HuH-7 (cell line): ENCODE results near the gene CASK.

Experiments
- DNase-seq: peaks from one replicate; pipeline ENCODE4 v3.0.0; 2011; ENCODE audit warnings: low spot score

The CASK gene

DNA sequence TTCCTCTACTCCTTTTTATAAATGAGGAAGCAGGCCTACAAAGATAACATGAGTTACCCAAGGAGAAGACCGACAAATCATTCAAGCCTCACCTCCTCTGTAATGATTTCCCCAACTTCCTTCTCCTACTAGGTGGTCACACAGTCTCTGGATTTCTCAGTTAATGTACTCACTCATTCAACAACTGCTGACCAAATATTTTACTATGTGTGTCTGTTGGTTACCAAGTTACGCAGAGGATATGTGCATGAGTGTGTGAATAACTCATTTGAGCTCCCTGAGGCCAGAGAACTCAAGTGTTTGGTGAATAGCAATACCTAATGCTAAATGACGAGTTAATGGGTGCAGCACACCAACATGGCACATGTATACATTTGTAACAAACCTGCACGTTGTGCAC, 10.4 kb downstream of the CASK start:
- no peak for DNase-seq

DNA sequence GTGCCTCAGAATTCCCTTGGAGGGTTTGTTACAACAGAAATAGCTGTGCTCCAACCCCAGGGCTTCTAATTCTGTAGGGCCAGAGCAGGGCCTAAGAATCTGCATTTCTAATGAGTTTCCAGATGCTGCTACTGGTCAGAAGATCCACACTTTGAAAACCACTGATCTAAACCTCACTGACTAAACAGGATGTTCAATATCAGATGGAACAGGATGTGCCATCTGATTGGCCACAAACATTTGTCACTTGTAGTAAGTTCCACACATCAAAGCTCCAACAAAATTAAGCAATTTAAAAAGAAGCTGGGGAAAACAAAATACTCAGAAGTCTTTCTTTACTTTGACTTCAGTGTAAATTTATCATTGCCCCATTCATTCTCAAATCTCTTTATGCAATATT, 14.3 kb downstream of the CASK start:
- no peak for DNase-seq

DNA sequence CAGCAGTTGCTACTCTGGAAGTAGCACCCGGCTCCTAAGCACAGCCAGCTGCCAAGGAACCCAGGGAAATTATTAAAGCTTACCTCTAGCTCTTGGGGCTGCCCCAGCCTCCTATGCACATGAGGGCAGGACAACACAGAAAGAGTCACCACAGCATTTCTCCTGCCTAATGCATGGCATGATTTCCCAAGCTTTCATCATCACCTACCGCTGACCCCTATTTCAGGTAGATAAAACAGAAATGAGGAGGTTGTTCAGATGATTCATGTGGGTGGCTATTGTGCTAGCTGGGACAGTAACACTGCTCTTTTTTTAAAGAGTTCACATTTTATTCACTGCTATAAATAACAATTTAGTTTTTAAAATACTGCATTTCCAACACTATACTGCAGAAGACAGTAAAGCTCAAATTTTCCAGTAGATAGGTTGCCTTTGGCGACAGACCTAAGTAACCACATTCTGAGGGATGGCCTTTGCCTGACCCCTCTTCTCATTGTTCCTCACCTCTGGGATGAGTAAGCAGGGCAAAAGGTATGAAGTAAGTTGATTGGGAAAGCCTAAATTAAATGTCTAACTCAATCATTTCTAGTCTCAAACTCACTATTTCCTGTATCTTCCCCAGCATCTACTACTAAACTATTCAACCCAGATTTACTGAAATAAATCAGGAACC, 16.7 kb downstream of the CASK start:
- DNase-seq: no peak

DNA sequence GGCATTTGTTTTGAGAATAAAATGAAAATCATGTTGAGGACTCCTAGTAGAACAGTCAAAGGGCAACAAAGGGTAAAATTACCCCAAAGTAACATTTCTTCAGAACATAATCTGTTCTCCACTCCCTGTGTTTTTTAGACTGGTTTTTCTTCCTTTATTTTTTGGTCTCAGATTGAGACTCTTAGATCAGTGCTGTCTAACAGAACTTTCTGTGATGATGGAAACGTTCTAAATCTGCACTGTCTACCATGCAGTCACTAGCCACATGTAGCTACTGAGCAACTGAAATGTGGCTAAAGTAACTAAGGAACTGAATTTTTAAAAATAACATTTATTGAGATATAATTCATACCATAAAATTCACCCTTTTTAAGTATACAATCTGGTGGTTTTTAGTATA, 19.8 kb downstream of the CASK start:
- no peak for DNase-seq

DNA sequence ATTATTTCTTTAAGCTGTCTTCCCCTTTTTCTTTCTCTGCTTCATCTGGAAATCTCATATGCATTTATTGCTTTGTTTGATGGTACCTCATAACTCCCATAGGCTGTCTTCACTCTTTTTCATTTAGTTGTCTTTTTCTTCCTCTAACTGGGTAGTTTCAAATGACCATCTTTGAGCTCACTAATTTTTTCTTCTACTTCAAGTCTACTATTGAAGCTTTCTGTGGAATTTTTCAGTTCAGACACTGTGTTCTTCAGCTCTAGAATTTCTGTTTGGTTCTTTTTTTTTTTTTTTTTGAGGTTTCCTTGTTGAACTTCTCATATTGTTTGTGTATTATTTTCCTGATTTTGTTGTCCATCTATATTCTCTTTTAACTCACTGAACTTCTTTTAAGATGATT, 23.0 kb downstream of the CASK start:
- no peak for DNase-seq

DNA sequence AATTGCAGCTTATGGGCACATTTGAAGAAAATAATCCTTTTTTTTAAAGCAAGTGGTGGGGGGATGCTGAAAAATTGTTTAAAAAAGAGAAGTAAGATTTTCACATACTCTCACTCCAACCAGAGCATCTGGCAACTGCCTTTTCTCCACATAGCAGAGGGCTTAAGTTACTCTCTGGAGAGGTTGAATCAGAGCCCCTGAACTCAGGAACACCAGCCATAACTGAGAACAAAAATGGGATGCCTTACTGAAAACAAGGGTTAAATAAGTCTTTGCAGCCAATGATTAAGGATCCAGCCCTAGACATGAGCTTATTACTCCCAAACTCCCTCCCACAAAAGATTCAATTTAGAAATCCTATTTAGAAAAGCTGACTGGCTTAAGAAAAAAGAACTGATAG, 27.5 kb downstream of the CASK start:
- DNase-seq: no peak

DNA sequence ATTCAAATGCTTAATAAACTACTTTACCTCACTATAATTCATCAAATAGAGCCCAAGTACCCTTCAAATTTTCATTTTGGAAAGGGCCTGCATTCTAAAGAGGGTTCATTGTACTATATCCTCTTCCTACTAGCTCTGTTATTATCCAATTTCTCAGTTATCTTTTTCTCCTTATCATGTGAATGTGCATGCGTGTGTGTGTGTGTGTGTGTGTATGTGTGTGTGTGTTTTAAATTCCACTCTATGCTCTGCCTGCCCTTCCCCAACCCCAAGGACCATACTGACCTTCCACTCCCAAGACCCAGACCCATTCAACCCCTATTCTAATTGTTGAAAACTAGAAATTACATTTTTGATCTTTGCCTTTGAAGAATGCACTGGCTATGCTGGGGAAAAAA, 33.3 kb downstream of the CASK start:
- DNase-seq: no peak

DNA sequence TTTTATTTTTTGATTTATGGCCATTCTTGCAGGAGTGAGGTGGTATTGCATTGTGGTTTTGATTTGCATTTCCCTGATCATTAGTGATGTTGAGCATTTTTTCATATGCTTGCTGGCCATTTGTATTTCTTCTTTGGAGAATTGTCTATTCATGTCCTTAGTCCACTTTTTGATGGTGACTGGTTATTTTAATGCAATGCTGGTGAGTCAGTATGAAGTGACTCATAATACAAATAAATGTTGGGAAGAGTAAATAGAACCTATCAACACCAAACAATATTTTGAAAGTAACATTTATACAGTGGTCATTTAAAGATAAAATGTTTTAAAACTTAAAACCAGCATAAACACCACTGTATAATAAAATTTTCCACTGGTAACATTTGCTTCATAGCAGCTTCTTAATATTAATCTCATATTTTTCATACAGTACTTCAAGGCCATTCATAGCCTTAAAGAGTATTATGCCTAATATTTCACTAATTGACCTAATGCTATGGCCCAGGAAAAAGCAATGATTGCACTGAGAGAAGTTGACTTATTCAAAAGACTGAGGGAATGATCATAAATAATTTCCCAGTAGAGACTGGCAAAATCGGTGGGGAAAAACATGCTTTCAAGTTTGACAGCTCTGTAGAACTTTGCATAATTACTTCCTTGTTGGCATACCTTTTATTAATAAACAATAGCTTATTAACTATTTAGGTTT, 33.9 kb downstream of the CASK start:
- no peak for DNase-seq

DNA sequence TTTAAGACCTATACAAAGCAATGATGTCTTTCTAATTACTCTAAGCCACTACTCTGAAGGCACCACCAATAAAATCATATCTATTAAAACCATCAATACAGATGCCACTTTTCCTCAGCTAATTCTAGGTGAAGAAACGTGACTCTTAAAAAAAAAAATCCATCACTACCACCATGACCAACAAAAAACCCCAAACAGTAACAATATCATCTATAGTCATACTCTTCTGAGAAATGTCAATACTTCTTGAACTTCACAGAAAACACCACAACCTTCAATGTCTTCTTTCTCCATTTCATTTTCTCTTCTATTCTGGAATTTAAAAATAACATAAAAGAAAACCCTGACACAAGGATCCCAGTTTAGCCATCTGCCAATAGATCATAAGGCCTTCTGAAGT, 35.7 kb downstream of the CASK start:
- DNase-seq: no peak

DNA sequence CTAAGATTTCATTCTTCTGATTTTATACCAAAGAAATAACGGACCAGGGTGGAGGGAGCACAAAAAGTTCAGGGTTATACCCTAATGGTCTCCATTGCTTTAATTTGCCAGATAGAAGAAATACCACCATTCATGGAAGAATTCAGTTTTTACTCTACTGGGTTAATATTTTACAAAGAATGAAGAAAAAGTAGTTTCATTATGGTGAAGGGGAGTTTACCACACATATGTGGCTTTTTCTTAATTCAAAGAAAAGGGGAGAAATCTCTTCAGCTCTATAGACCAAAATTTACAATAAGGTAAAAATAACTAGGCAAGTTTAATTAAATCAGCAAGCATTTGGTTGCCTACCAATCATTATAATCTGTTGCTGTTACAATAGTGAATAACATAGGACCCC, 37.6 kb downstream of the CASK start:
- DNase-seq: no peak

DNA sequence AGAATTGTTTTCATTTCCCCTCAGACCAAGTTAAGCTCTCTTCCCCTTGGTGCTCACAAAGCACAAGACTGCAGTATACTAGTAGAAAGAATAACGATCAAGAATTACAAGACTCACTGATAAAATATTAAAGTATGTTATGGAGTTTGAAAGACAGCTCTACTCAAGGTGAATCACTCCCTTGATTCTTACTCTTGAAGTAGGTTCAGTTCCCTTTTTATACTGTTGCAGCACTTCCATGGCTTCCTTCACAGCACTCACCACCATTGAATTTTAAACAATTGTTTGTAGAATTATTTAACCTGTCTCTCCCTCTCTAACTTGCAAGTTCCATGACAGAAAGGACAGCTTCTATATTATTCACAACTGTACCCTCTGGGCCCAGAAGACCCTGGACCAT, 42.2 kb downstream of the CASK start:
- DNase-seq: no peak

DNA sequence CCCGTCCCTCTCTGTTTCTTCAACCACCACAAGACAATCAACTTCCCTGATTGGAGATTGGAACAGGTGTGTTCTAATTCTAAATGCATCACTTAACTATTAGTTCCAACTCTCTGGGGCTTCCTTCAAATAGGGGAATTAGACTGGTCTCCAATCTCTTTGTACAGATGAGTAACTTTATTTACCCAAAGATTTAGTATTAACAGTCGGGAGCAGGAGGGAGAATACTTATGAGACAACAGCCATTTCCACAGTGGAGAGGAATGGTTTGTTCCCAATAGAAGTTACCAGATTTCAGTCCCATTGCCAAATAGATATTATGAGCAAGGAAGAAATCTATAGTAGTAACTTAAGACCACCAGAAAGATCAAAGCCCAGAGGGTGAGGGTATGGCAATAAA, 46.2 kb downstream of the CASK start:
- DNase-seq: no peak

DNA sequence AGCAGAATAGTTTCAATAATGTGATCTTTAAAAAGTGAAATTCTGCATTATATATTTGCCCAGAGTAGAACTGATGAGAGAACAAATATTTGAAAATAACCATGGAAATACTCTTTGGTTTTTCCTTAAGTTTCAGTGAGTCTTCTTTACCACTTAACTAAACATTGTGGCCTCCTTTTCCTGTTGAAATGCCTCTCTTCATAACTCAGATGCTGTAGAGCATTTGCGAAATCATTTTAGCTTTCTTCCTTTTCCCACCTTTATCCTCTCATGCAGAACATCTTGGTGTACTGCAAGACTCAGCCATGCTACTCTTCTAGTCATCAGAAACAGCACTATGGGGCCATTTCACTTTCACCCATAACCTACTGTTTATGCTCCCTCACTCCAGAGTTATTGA, 48.2 kb downstream of the CASK start:
- no peak for DNase-seq

DNA sequence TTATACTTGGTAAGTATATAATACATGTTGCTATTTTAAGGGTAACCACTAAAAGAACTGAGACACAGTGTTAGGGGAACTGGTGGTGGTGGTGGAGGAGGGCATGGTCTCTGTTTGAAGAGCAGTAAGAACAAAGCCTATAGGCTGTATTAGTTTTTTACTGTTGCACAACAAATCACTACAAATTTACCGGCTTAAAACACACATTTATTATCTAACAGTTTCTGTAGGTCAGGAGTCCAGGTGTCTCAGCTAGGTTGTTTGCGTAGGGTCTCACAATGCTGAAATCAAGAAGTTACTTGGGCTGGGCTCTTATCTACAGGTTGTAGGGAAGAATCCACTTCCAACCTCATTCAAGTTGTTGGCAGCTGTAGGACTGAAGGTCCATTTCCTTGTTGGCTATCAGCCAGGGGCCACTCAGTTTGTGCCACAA, 52.6 kb downstream of the CASK start:
- no peak for DNase-seq

DNA sequence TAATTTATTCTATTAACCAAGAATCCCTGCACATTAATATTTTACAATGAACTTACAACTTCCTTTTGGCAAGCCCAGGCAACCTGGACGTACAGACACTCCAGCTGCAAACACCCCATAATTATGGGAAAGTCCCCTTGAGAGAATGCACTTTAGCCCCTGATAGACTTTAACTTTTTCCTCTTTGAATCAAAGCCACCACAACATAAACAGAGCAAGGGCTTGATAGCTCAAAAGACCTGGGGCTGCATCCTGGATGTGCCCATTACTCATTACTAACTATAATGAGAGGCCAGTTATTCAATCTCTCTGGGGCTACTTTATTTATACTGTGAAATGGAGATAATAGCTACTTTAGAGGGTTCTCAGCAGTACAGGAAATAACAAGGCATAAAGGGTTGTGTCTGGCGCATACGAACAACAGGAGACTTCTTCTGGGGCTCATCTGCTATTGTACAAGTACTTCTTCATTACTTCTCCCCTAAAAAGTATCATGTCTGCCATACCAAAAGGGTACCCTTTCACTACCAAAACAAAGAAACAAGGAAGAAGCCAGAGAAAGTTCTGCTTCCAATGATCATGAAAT, 54.9 kb downstream of the CASK start:
- no peak for DNase-seq

DNA sequence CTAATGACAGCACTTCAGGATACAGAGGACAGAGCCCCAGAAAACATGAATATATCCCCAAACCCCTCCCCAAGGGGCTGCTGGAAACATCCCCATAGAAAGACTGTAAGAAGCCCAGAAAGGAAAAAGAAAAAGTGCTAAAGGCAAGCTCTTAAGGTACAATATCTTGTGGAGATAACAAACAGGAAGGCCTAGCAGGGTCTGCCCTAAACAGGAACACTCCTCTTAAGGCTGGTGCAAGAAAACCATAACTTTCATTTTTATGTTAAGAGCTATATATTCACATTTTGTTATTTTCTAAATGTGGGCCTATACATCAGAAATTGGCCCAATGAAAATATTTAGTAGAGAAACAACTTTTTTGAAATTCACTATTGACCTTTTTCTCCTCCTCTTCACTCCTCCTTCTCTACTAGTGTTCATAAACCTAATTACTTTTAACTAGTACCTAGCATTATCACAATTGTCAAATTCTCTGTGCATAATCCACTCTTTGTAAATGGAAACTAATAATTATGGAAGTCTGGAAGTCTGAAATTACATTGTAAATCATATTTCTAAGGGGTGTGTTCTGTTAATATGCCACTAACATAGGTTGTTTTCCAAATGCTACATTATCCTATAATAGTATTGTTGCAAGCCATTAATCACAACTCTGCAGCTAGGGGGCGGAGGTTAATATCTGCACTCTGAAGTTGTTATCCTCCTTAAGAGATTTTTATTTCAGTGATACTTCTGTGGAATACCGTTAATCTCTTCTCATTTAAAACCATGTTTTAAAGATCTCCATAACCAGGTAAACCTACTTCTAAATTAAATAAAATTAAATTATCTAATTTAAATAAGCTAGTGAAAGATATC, 59.8 kb downstream of the CASK start:
- DNase-seq: no peak

DNA sequence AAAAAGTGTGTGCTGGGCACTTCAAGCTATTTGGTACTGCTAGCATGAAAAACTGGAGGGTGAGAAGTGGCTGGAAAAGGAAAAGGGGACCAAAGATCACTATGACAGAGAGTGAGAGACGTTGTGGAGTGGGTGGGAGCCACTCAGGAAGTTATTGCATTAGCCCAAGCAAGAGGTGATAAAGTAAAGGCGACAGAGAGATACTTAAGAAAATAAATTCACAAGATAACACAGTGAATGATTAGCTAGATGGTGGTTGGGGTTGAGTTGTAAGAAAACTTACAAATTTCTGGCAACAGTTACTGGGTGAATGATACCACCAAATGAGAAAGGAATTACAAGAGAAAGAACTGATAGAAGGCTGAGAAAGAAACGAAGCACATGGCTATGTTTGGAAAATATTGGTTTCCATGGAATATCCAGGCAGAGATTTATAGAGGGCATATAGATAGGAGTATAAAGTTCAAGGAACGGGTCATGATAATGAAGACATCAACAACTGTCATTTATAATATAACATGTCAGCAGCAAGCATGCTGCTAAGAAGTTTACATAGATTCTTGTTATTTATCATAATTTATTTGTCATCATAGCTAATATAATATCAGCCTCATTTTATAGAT, 60.7 kb downstream of the CASK start:
- no peak for DNase-seq

DNA sequence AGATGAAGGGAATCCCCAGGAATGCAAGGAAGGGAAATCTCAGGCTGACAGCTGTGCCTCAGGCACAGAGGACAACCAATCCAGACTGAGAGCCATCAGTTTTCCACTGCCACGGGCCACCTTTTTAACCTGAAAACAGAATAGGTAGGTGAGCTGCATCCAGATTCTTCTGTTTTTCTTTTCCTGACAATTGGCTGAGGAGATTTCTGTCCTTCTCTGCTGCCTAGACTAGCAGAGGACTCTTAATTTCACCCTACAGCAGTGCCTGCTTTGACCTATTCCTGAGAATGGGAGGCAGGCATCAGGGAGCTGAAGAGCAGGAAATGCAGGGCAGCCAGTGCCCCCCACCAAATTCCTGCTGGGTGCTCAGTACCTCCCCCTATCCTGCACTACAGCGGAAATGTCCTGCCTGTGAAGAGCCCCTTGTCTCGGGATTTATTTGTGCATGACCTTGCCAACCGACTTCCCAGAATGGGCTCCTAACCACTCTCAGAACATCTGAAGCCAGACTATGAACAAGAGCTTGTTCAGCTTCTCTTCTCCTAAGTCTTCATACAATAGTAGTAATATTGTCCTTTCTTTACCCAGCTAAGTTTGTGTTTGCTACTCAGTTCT, 65.1 kb downstream of the CASK start:
- no peak for DNase-seq

DNA sequence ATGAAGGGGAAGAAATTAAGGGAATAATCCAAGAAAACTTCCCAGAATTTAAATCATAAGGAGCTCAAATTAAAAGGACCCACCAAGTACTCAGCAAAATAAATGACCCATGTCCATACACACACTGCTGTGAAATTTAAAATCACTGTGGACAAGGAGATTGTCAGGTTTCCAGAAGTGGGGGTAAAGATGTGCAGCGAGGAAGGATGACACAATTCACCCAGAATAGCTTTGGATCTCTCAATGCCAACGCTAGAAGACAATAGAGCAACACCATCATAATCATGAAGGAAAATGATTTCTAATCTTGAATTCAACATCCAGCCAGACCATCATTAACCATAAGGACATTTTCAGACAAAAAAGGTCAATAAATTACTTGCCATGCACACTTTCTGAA, 65.7 kb downstream of the CASK start:
- DNase-seq: no peak

DNA sequence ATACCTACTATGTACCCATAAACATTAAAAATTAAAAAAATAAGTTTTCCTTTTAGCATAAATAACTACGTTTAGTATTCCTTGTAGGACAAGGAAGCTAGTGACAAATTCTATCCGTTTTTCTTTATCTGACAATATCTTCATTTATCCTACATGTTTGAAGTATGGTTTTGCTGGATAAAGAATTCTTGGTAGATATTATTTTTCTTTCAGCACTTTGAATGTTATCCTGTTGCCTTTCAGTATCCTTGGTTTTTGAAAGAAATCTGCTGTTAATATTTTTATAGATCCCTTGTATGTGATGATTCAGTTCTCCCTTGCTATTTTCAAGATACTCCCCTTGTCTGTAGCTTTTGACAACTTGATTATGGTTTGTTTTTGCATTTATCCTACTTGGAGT, 76.6 kb downstream of the CASK start:
- DNase-seq: no peak

DNA sequence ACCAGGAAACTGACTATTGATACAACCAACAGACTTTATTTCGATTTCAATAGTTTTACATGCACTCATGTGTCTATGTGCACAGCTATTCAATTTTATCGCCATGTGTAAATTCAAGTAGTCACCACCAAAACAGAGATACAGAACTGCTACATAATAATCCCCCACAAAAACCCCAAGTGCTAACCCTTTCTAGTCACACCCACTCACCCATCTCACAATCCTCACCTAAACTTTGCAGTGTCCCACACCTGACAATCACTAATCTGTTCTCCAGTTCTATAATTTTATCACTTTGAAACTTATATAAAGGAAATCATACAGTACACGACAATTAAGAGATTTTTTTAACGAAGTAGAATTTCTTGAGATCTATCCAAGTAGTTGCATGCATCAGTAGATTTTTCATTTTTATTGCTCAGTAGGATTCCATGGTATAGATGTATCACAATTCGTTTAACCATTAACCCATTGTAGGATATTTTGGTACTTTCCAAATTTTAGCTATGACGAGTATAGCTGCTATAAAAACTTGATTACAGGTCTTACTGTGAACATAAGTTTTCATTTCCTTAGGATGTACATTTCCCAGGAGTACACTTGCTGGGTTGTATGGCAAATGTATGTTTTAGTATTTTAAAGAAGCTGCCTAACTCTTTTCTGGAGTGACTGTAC, 85.9 kb downstream of the CASK start:
- DNase-seq: no peak
